ENCODE data around the gene KANSL2.

Gene KANSL2

GRCh38 chr12:48687592-48687991, 5.6 kb upstream of the KANSL2 start:
- H2AFZ ChIP-seq (ENCODE audit: low read length), result no peak overlapping the region
- no peak overlapping the region for H3K4me3 ChIP-seq (ENCODE audit: low read depth, low read length, poor library complexity, severe bottlenecking)
- TF ChIP-seq CTCF (IDR thresholded peaks at IDR 0.05; ENCODE audit: low read length), result no peak
- H3K4me1 ChIP-seq (ENCODE audit: insufficient read depth, low read length, severe bottlenecking), result peaks cover 6% of the 10 kb centered on the region
- no peaks in the 10 kb centered on the region for H3F3A ChIP-seq (ENCODE audit: insufficient read depth, low read length)
- H3K9me2 ChIP-seq (ENCODE audit: low read depth, low read length), result no peaks in the 10 kb centered on the region
- H4K20me1 ChIP-seq (ENCODE audit: insufficient read depth, low read length), result no peaks in the 10 kb centered on the region
- H3K4me2 ChIP-seq (ENCODE audit: low read length), result no peak overlapping the region
- no peak overlapping the region for H3K27ac ChIP-seq (ENCODE audit: low read depth, low read length, poor library complexity, severe bottlenecking)
- no peaks in the 10 kb centered on the region for H3K79me2 ChIP-seq (ENCODE audit: insufficient read depth, low read length)
- H3K36me3 ChIP-seq (ENCODE audit: insufficient read depth, low read length), result peaks cover 47% of the 10 kb centered on the region
- H3K9ac ChIP-seq (ENCODE audit: low read length), result no peak overlapping the region
- H3K9me3 ChIP-seq (ENCODE audit: low read length), result no peaks in the 10 kb centered on the region
- no peaks in the 10 kb centered on the region for H3K27me3 ChIP-seq (ENCODE audit: insufficient read depth, low read length)

GRCh38 chr12:48686615-48687334, 4.7 kb upstream of the KANSL2 start:
- Histone ChIP-seq H3K79me2 (ENCODE audit: insufficient read depth, low read length) (peaks cover under 1% of the 10 kb centered on the region; the same call in 1 of the 2 replicates), H3K36me3 (ENCODE audit: insufficient read depth, low read length) (peaks cover 41% of the 10 kb centered on the region), H3K4me1 (ENCODE audit: insufficient read depth, low read length, severe bottlenecking) (peaks cover 6% of the 10 kb centered on the region), H3K9me3 (ENCODE audit: low read length) (no peaks in the 10 kb centered on the region), H2AFZ (ENCODE audit: low read length) (no peak overlapping the region), H3F3A (ENCODE audit: insufficient read depth, low read length) (no peaks in the 10 kb centered on the region), H3K27ac (ENCODE audit: low read depth, low read length, poor library complexity, severe bottlenecking) (no peak overlapping the region), H3K4me2 (ENCODE audit: low read length) (no peak overlapping the region), H4K20me1 (ENCODE audit: insufficient read depth, low read length) (no peaks in the 10 kb centered on the region), H3K27me3 (ENCODE audit: insufficient read depth, low read length) (no peaks in the 10 kb centered on the region), H3K9ac (ENCODE audit: low read length) (no peak overlapping the region), H3K4me3 (ENCODE audit: low read depth, low read length, poor library complexity, severe bottlenecking) (no peak overlapping the region), H3K9me2 (ENCODE audit: low read depth, low read length) (no peaks in the 10 kb centered on the region)
- TF ChIP-seq EZH2 (IDR thresholded peaks at IDR 0.05; ENCODE audit: borderline replicate concordance, low read length), result no peak
- no peak for TF ChIP-seq CTCF (IDR thresholded peaks at IDR 0.05; ENCODE audit: low read length)

GRCh38 chr12:48686037-48686595, 4.1 kb upstream of the KANSL2 start:
- Histone ChIP-seq H3K4me3 (ENCODE audit: low read depth, low read length, poor library complexity, severe bottlenecking) (no peak overlapping the region), H3K9me3 (ENCODE audit: low read length) (no peaks in the 10 kb centered on the region), H3K4me2 (ENCODE audit: low read length) (no peak overlapping the region), H3K79me2 (ENCODE audit: insufficient read depth, low read length) (peaks cover 7% of the 10 kb centered on the region), H3F3A (ENCODE audit: insufficient read depth, low read length) (no peaks in the 10 kb centered on the region), H3K27me3 (ENCODE audit: insufficient read depth, low read length) (no peaks in the 10 kb centered on the region), H3K27ac (ENCODE audit: low read depth, low read length, poor library complexity, severe bottlenecking) (no peak overlapping the region), H2AFZ (ENCODE audit: low read length) (no peak overlapping the region), H3K4me1 (ENCODE audit: insufficient read depth, low read length, severe bottlenecking) (peaks cover 7% of the 10 kb centered on the region), H3K36me3 (ENCODE audit: insufficient read depth, low read length) (peaks cover 35% of the 10 kb centered on the region), H4K20me1 (ENCODE audit: insufficient read depth, low read length) (no peaks in the 10 kb centered on the region), H3K9ac (ENCODE audit: low read length) (no peak overlapping the region), H3K9me2 (ENCODE audit: low read depth, low read length) (no peaks in the 10 kb centered on the region)
- TF ChIP-seq EZH2 (IDR thresholded peaks at IDR 0.05; ENCODE audit: borderline replicate concordance, low read length), result no peak
- TF ChIP-seq CTCF (IDR thresholded peaks at IDR 0.05; ENCODE audit: low read length), result no peak
